OCI-LY7 (cell line): ENCODE measurements around the gene SRSF8. TPM values are rescaled to one million over a fixed set of nuclear protein-coding genes. Genes with fewer than 3 reads are reported as not detected.
A peak's percentile ranks its signal among the peaks of the same experiment; 100 is the strongest.

Experiments used
- BruUV-seq: library from RNA; stranded (reverse); fragments of 400-500 nt; replicated peaks from 2 replicates; lab custom pipeline; 2021; lab: Mats Ljungman, UMichigan
- CTCF ChIA-PET: fragments of 300-600 bp; sonication (Branson Sonifier 250); formaldehyde crosslinking; loops from one replicate; lab custom pipeline; 2022; ENCODE audit warnings: antibody characterized with exemption; ENCODE audit not compliant: unreplicated experiment; lab: Charles Lee
- POLR2A ChIA-PET: fragments of 300-600 bp; sonication (Branson Sonifier 250); formaldehyde crosslinking; loops from one replicate; lab custom pipeline; 2022; ENCODE audit warnings: antibody characterized with exemption; lab: Charles Lee
- DNase-seq: peaks from one replicate; pipeline ENCODE4 v3.0.0-alpha.2; 2015; ENCODE audit warnings: low spot score
- H2AFZ ChIP-seq: fragments of 200-600 bp; sonication (generic), shearing (Covaris generic); 2 replicates; pipeline ENCODE4 v1.6.1; 2014; ENCODE audit warnings: mild to moderate bottlenecking, antibody characterized with exemption, low read length, moderate library complexity
- H3K27ac ChIP-seq: fragments of 200-600 bp; sonication (generic); 2 replicates; pipeline ENCODE4 v1.5.1; 2014; ENCODE audit warnings: mixed run types, low read depth, mild to moderate bottlenecking, moderate library complexity, low read length, inconsistent platforms; ENCODE audit not compliant: poor library complexity, severe bottlenecking
- H3K36me3 ChIP-seq: fragments of 200-600 bp; sonication (generic); 2 replicates; pipeline ENCODE4 v1.6.1; 2014; ENCODE audit warnings: mild to moderate bottlenecking, antibody characterized with exemption, low read length, moderate library complexity, mixed read lengths; ENCODE audit not compliant: insufficient read depth
- H3K4me1 ChIP-seq: fragments of 200-600 bp; sonication (generic); 2 replicates; pipeline ENCODE4 v1.5.1; 2014; ENCODE audit warnings: mild to moderate bottlenecking, low read length; ENCODE audit not compliant: insufficient read depth, poor library complexity, severe bottlenecking
- H3K4me2 ChIP-seq: fragments of 200-600 bp; sonication (generic); 2 replicates; pipeline ENCODE4 v1.6.1; 2014; ENCODE audit warnings: mild to moderate bottlenecking, low read length
- H3K4me3 ChIP-seq: fragments of 200-600 bp; sonication (generic); 2 replicates; pipeline ENCODE4 v1.5.1; 2014; ENCODE audit warnings: mild to moderate bottlenecking, low read depth, low read length; ENCODE audit not compliant: poor library complexity, severe bottlenecking
- H3K79me2 ChIP-seq: fragments of 200-600 bp; sonication (generic); 2 replicates; pipeline ENCODE4 v1.6.1; 2016; ENCODE audit warnings: low read depth, mild to moderate bottlenecking, low read length, moderate library complexity, mixed read lengths; ENCODE audit not compliant: insufficient read depth
- H3K9me2 ChIP-seq: fragments of 200-600 bp; sonication (generic); 2 replicates; pipeline ENCODE4 v1.6.1; 2016; ENCODE audit warnings: mild to moderate bottlenecking, low read length, mixed read lengths; ENCODE audit not compliant: insufficient read depth
- H3K9me3 ChIP-seq: fragments of 200-600 bp; sonication (generic); 2 replicates; pipeline ENCODE4 v1.6.1; 2014; ENCODE audit warnings: mild to moderate bottlenecking, mixed run types, low read length, mixed read lengths
- H4K20me1 ChIP-seq: fragments of 200-600 bp; sonication (generic); 2 replicates; pipeline ENCODE4 v1.6.1; 2014; ENCODE audit warnings: mild to moderate bottlenecking, antibody characterized with exemption, low read length, moderate library complexity, mixed read lengths; ENCODE audit not compliant: insufficient read depth
- CTCF ChIP-seq: fragments of 200-600 bp; sonication (generic); conservative IDR thresholded peaks from 2 replicates; pipeline ENCODE4 v1.5.1; 2014; ENCODE audit warnings: mild to moderate bottlenecking, antibody characterized with exemption, low read length, moderate library complexity, mixed read lengths
- EZH2phosphoT487 ChIP-seq: fragments of 200-600 bp; sonication (generic); IDR thresholded peaks from 2 replicates; pipeline ENCODE4 v1.6.1; 2018; ENCODE audit warnings: low read depth, borderline replicate concordance, mild to moderate bottlenecking, mixed run types, antibody characterized with exemption, low read length, moderate library complexity, mixed read lengths
- intact Hi-C: fragments of 100-400 bp; cut with micrococcal nuclease; formaldehyde crosslinking; loops from one replicate; pipeline ENCODE4 v1.10.0; 2022; ENCODE audit not compliant: unreplicated experiment
- total RNA-seq, 2 experiments: library from RNA; depleted of rRNA in 1 of 2; stranded (reverse); fragments of >200 nt in 1 of 2; shearing (Covaris generic) in 1 of 2; gene quantifications; 2 replicates each; pipeline ENCODE4 v1.2.3, GENCODE V29; 2014 to 2022

SRSF8 gene
- total RNA-seq, 2 experiments from 2014 or later = 13.1 to 42.1 TPM

DNA sequence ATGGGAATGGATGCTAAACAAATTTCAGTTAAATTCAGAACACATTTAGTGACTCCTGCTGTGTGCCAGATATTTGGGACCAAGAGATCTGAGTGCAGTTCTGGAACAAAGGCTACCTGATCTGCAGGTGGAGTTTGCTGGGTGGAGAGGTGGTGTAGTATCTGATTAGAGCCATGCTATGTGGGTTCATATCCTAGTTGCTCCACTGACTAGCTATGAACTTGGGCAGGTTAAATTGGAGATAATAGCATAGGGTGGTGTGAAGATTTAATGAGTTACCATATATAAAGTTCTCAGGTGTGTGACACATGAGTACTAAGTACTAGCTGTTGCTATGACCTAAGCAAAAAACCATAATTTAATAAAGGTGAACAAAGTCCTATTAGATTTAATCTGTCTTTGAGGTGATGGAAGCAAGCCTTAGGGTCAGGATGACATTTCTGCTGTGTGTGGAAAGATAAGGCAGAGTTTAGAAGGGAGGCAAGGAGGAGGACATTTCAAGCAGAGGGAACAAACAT, 25.0 kb downstream of the SRSF8 start:
- TF ChIP-seq CTCF (no peak), EZH2phosphoT487 (no peak)
- POLR2A ChIA-PET = interaction anchor here (0.6 to 4.0 kb wide), 8 partner anchors 10 to 816 kb away, joined by 3 to 68 read pairs (median 5); partner anchors contain the start of gene SRSF8
- Histone ChIP-seq H4K20me1 (no peaks in the 10 kb centered on the region; the same call in 1 of the 2 replicates), H3K4me1 (peaks cover 73% of the 10 kb centered on the region), H3K9me2 (no peaks in the 10 kb centered on the region), H3K4me3 (peak overlapping the region; percentile 82), H3K36me3 (0 out of 2 replicates have a peak, but pooled peaks cover 3% of the 10 kb centered on the region), H3K4me2 (peak overlapping the region; percentile 89), H3K9me3 (no peaks in the 10 kb centered on the region), H3K27ac (no peak overlapping the region), H3K79me2 (peaks cover 39% of the 10 kb centered on the region), H2AFZ (no peak overlapping the region)
- no TSS peak for BruUV-seq
- intact Hi-C loops = loop anchor here (2.0 to 10.0 kb wide), 5 partner anchors 47 to 1123 kb away; partner anchors contain the start of gene SESN3
- no peak for DNase-seq
- CTCF ChIA-PET = interaction anchor here (0.6 to 3.3 kb wide), 4 partner anchors 11 to 699 kb away, joined by 3 to 18 read pairs (median 6); partner anchors contain the start of genes CEP57 and SRSF8

DNA sequence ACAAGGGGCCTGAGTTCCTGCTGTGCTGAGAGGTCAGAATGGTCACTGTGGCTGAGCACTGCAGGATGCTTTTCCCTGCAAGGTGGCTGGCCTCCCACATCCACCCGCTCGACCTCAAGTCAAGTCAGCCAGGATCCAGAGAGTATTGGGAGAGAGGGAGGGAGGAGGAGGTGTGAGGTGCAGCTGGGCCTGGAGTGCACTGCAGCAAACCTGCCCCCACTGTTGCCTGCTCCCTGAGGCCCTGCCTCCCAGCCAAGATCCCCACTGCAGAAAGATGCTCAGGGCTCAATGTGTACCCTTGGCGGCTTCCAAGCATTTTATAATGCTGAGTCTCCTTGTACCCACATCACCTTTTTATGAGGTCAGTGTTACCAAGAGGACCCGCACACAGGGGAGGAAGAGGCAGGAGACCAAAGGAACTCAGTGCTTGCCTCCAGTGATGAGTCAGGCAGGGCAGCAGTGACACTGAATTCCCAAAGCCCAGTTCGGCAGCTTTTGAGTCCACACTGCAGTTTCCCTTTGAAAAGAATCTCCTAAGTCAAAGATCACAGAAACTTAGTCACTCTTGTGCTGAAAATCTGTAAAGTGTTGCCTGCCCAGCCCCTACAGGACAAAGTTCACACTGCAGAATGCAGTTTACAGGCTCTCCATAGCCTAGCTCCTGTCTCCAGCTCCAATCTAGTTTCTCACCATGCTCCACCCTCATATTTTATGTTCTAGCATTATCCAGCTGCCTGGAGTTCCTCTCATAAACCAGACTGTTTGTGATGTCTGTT, 26.0 kb downstream of the SRSF8 start:
- peak; percentile 62 for DNase-seq
- POLR2A ChIA-PET = interaction anchor here (0.6 to 3.8 kb wide), 14 partner anchors 9 to 697 kb away, joined by 3 to 19 read pairs (median 5); partner anchors contain the start of genes FAM76B and SRSF8
- Histone ChIP-seq H3K4me1 (peaks cover 83% of the 10 kb centered on the region), H3K9me3 (no peaks in the 10 kb centered on the region), H3K27ac (peak overlapping the region; percentile 88), H3K4me3 (peak overlapping the region; percentile 82), H4K20me1 (no peaks in the 10 kb centered on the region; the same call in 1 of the 2 replicates), H2AFZ (peak overlapping the region; percentile 49), H3K9me2 (no peaks in the 10 kb centered on the region), H3K4me2 (peak overlapping the region; percentile 89), H3K36me3 (0 out of 2 replicates have a peak, but pooled peaks cover 3% of the 10 kb centered on the region), H3K79me2 (peaks cover 39% of the 10 kb centered on the region)
- no TSS peak for BruUV-seq
- intact Hi-C loops = loop anchor here (2.0 to 10.0 kb wide), 5 partner anchors 46 to 1122 kb away; partner anchors contain the start of gene SESN3
- TF ChIP-seq EZH2phosphoT487 (no peak), CTCF (peak; percentile 80)
- CTCF ChIA-PET = interaction anchor here (0.5 to 3.3 kb wide), 6 partner anchors 10 to 1646 kb away, joined by 3 to 18 read pairs (median 4); partner anchors contain the start of gene SRSF8
